Activated T-cell treated with anti-CD3 and anti-CD28 coated beads, Interleukin-2, amount 50 U/mL, for 72 hours (primary cell): ENCODE data around the gene WDPCP. TPM values are rescaled to one million over a fixed set of nuclear protein-coding genes. Genes with fewer than 3 reads are reported as not detected.
A peak's percentile ranks its signal among the peaks of the same experiment; 100 is the strongest.

Experiments used
- ATAC-seq, 2 donors: fragments of 150-1000 bp; cut with Tn5 transposase; replicated peaks in 1 of 2; 2 replicates each; pipeline ENCODE4 v1.10.0; 2021; ENCODE audit warnings: moderate library complexity in 2 of 2, mild to moderate bottlenecking in 1 of 2
- DNase-seq, 2 donors: peaks; one replicate each; pipeline ENCODE4 v3.0.0; 2021 to 2022; ENCODE audit warnings: mixed read lengths in 1 of 2
- H3K27ac Mint-ChIP-seq: one replicate; pipeline ENCODE4 v1.8.0; 2022; ENCODE audit warnings: mild to moderate bottlenecking, moderate library complexity, mixed read lengths
- H3K27me3 Mint-ChIP-seq: one replicate; pipeline ENCODE4 v1.8.0; 2022; ENCODE audit warnings: low read depth, mixed read lengths
- H3K36me3 Mint-ChIP-seq, 2 donors: one replicate each; pipeline ENCODE4 v1.8.0; 2022; ENCODE audit warnings: mixed read lengths in 2 of 2, mild to moderate bottlenecking in 1 of 2; ENCODE audit not compliant: insufficient read depth in 2 of 2
- H3K4me1 Mint-ChIP-seq: one replicate; pipeline ENCODE4 v1.8.0; 2022; ENCODE audit warnings: low read depth, mixed read lengths
- H3K4me3 Mint-ChIP-seq, 2 donors: one replicate each; pipeline ENCODE4 v1.8.0; 2022; ENCODE audit warnings: mild to moderate bottlenecking in 2 of 2, mixed read lengths in 2 of 2, moderate library complexity in 2 of 2
- H3K9me3 Mint-ChIP-seq, 2 donors: one replicate each; pipeline ENCODE4 v1.8.0; 2022; ENCODE audit warnings: mixed read lengths in 2 of 2
- total RNA-seq, 2 donors: library from RNA; stranded (reverse); gene quantifications; one replicate each; pipeline ENCODE4 v1.2.3, GENCODE V29; 2022

WDPCP gene
- total RNA-seq, 2 donors from 2014 or later, result 7.0 to 10.0 TPM

GRCh38 chr2:63122921-63123320 is 465.4 kb downstream of the WDPCP start:
- Mint-ChIP-seq H3K4me1 (no peaks in the 10 kb centered on the region), H3K9me3 (peaks cover 0 to 3% of the 10 kb centered on the region in 2 donors), H3K36me3 (no peaks in the 10 kb centered on the region), H3K27me3 (no peaks in the 10 kb centered on the region), H3K4me3 (no peak overlapping the region), H3K27ac (no peak overlapping the region)
- no peak for DNase-seq
- no peak for ATAC-seq

GRCh38 chr2:63121055-63121834 is 467.0 kb downstream of the WDPCP start:
- H3K9me3 Mint-ChIP-seq, result peaks cover 0 to 6% of the 10 kb centered on the region in 2 donors
- no peak for DNase-seq
- no peak overlapping the region for H3K27ac Mint-ChIP-seq
- no peaks in the 10 kb centered on the region for H3K4me1 Mint-ChIP-seq
- H3K27me3 Mint-ChIP-seq, result no peaks in the 10 kb centered on the region
- ATAC-seq, result no peak
- H3K36me3 Mint-ChIP-seq, result no peaks in the 10 kb centered on the region
- no peak overlapping the region for H3K4me3 Mint-ChIP-seq

GRCh38 chr2:63118821-63119220 is 469.5 kb downstream of the WDPCP start:
- Mint-ChIP-seq H3K4me3 (no peak overlapping the region), H3K4me1 (no peaks in the 10 kb centered on the region), H3K27me3 (no peaks in the 10 kb centered on the region), H3K36me3 (no peaks in the 10 kb centered on the region), H3K9me3 (peaks cover 1 to 6% of the 10 kb centered on the region in 2 donors), H3K27ac (no peak overlapping the region)
- ATAC-seq, result no peak
- no peak for DNase-seq

GRCh38 chr2:63104482-63104881 is 483.8 kb downstream of the WDPCP start:
- no peaks in the 10 kb centered on the region for H3K27me3 Mint-ChIP-seq
- H3K36me3 Mint-ChIP-seq, result peaks cover 5 to 9% of the 10 kb centered on the region in 2 donors
- ATAC-seq (no peak), DNase-seq (no peak)
- no peak overlapping the region for H3K4me3 Mint-ChIP-seq
- no peaks in the 10 kb centered on the region for H3K4me1 Mint-ChIP-seq
- no peak overlapping the region for H3K27ac Mint-ChIP-seq
- H3K9me3 Mint-ChIP-seq, result peaks cover 14 to 19% of the 10 kb centered on the region in 2 donors

GRCh38 chr2:63101954-63102353 is 486.3 kb downstream of the WDPCP start:
- ATAC-seq, result no peak
- Mint-ChIP-seq H3K4me1 (no peaks in the 10 kb centered on the region), H3K27ac (no peak overlapping the region), H3K27me3 (no peaks in the 10 kb centered on the region), H3K9me3 (peaks cover 13 to 15% of the 10 kb centered on the region in 2 donors), H3K36me3 (peaks cover 5 to 9% of the 10 kb centered on the region in 2 donors), H3K4me3 (no peak overlapping the region)
- DNase-seq, result no peak

GRCh38 chr2:63099032-63099431 is 489.2 kb downstream of the WDPCP start:
- ATAC-seq, result no peak
- Mint-ChIP-seq H3K9me3 (peaks cover 3 to 8% of the 10 kb centered on the region in 2 donors), H3K27me3 (no peaks in the 10 kb centered on the region), H3K4me3 (no peak overlapping the region), H3K36me3 (peaks cover 0 to 3% of the 10 kb centered on the region in 2 donors), H3K27ac (no peak overlapping the region), H3K4me1 (no peaks in the 10 kb centered on the region)
- no peak for DNase-seq

- Mint-ChIP-seq H3K27me3 (peaks cover 6% of the 10 kb centered on the region), H3K4me3 (no peak overlapping the region), H3K9me3 (peaks cover 3 to 6% of the 10 kb centered on the region in 2 donors), H3K36me3 (no peaks in the 10 kb centered on the region), H3K27ac (no peak overlapping the region), H3K4me1 (no peaks in the 10 kb centered on the region)
- ATAC-seq (no peak), DNase-seq (no peak)
Measured at GRCh38 chr2:63096491-63096890, 491.8 kb downstream of the WDPCP start.

GRCh38 chr2:63093502-63093901 is 494.8 kb downstream of the WDPCP start:
- no peak overlapping the region for H3K4me3 Mint-ChIP-seq
- peaks cover 0 to 2% of the 10 kb centered on the region in 2 donors for H3K9me3 Mint-ChIP-seq

GRCh38 chr2:63092857-63093256 is 495.4 kb downstream of the WDPCP start:
- DNase-seq (no peak), ATAC-seq (no peak)
- Mint-ChIP-seq H3K4me1 (no peaks in the 10 kb centered on the region), H3K9me3 (peaks cover 0 to 2% of the 10 kb centered on the region in 2 donors), H3K27ac (no peak overlapping the region), H3K4me3 (no peak overlapping the region), H3K36me3 (no peaks in the 10 kb centered on the region), H3K27me3 (peaks cover 6% of the 10 kb centered on the region)

More at GRCh38 chr2:63093502-63093901, 494.8 kb downstream of the WDPCP start:
- DNase-seq, result no peak
- H3K27me3 Mint-ChIP-seq, result peaks cover 6% of the 10 kb centered on the region
- no peaks in the 10 kb centered on the region for H3K36me3 Mint-ChIP-seq
- no peak overlapping the region for H3K27ac Mint-ChIP-seq
- no peaks in the 10 kb centered on the region for H3K4me1 Mint-ChIP-seq
- no peak for ATAC-seq

GRCh38 chr2:63092401-63092800 is 495.9 kb downstream of the WDPCP start:
- Mint-ChIP-seq H3K4me1 (no peaks in the 10 kb centered on the region), H3K9me3 (peaks cover 0 to 2% of the 10 kb centered on the region in 2 donors), H3K27ac (no peak overlapping the region), H3K36me3 (no peaks in the 10 kb centered on the region), H3K27me3 (peaks cover 6% of the 10 kb centered on the region), H3K4me3 (no peak overlapping the region)
- no peak for ATAC-seq
- no peak for DNase-seq

GRCh38 chr2:63086687-63087086 is 501.6 kb downstream of the WDPCP start:
- Mint-ChIP-seq H3K27me3 (no peaks in the 10 kb centered on the region), H3K9me3 (no peaks in the 10 kb centered on the region), H3K4me1 (no peaks in the 10 kb centered on the region), H3K27ac (no peak overlapping the region), H3K36me3 (no peaks in the 10 kb centered on the region), H3K4me3 (no peak overlapping the region)
- no peak for DNase-seq
- no peak for ATAC-seq

GRCh38 chr2:63081404-63081803 is 506.9 kb downstream of the WDPCP start:
- no peak for ATAC-seq
- Mint-ChIP-seq H3K27me3 (no peaks in the 10 kb centered on the region), H3K4me3 (no peak overlapping the region), H3K36me3 (no peaks in the 10 kb centered on the region), H3K4me1 (peaks cover 7% of the 10 kb centered on the region), H3K9me3 (no peaks in the 10 kb centered on the region), H3K27ac (no peak overlapping the region)
- DNase-seq, result no peak

- Mint-ChIP-seq H3K9me3 (no peaks in the 10 kb centered on the region), H3K4me3 (no peak overlapping the region), H3K27ac (no peak overlapping the region), H3K27me3 (no peaks in the 10 kb centered on the region), H3K4me1 (peaks cover 7% of the 10 kb centered on the region), H3K36me3 (no peaks in the 10 kb centered on the region)
- peak in 1 of 2 donors; percentile 19 for DNase-seq
- ATAC-seq, result no peak
Measured at GRCh38 chr2:63078852-63079606, 509.2 kb downstream of the WDPCP start.
